Uterus (tissue), 2 donors: Measurements from ENCODE around the gene SUPT4H1.

ENCODE experiments used
- POLR2A ChIP-seq, 2 donors: fragments of 450-650 bp; IDR thresholded peaks; one replicate each; pipeline ENCODE4 v1.6.1; 2016; ENCODE audit warnings: antibody characterized with exemption in 2 of 2, mild to moderate bottlenecking in 1 of 2, moderate library complexity in 1 of 2
- TF ChIP-seq, protein P1 (sequence below), 4 experiments: fragments of 200-600 bp in 2 of 4; fragments of 450-650 bp in 2 of 4; sonication (generic) in 2 of 4; IDR thresholded peaks; one replicate each; pipeline ENCODE4 v1.5.1; 2016 to 2019; ENCODE audit warnings: antibody characterized with exemption in 4 of 4, mild to moderate bottlenecking in 2 of 4, moderate library complexity in 1 of 4

DNA sequence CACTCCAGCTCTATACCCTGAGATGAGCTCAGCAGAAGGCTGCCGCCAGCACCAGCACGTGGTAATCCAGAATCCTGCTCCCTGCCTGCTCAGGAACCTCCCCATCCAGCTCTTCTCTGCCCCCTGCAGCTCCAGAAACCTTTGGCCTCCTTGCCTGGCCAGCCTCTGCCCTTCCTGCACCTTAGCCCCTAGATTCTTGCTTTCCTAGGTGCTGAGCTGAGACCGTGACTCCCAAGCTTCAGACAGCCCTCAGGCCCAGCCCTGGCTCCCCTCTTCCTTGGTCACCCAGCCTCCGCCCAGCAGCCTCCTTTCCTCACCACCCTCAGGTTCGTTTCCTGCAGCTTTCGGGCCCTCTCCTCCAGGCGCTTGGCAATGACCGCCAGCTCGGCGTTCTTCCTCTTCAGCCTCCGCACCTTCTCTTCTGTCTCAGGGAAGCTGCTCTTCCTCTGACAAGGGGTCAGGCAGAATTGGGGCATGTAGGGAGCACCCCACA lies 26.0 kb downstream of the SUPT4H1 start:
- TF ChIP-seq, protein P1, sequence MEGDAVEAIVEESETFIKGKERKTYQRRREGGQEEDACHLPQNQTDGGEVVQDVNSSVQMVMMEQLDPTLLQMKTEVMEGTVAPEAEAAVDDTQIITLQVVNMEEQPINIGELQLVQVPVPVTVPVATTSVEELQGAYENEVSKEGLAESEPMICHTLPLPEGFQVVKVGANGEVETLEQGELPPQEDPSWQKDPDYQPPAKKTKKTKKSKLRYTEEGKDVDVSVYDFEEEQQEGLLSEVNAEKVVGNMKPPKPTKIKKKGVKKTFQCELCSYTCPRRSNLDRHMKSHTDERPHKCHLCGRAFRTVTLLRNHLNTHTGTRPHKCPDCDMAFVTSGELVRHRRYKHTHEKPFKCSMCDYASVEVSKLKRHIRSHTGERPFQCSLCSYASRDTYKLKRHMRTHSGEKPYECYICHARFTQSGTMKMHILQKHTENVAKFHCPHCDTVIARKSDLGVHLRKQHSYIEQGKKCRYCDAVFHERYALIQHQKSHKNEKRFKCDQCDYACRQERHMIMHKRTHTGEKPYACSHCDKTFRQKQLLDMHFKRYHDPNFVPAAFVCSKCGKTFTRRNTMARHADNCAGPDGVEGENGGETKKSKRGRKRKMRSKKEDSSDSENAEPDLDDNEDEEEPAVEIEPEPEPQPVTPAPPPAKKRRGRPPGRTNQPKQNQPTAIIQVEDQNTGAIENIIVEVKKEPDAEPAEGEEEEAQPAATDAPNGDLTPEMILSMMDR (IDR thresholded peaks at IDR 0.05), result no peak
- no peak for TF ChIP-seq POLR2A (IDR thresholded peaks at IDR 0.05)
